ENCODE data around the gene ARHGEF28. TPM values are rescaled to one million over a fixed set of nuclear protein-coding genes. Genes with fewer than 3 reads are reported as not detected.

Gene ARHGEF28
- total RNA-seq, 4 donors from 2014 or later = 13.3 to 19.0 (median 16.9) TPM

- no peak overlapping the region for H3K27ac ChIP-seq
- no peaks in the 10 kb centered on the region for H3K36me3 ChIP-seq
- H3K4me1 ChIP-seq = no peaks in the 10 kb centered on the region
- H3K9me3 ChIP-seq = no peaks in the 10 kb centered on the region
- DNase-seq = no peak
- TF ChIP-seq, protein P1, sequence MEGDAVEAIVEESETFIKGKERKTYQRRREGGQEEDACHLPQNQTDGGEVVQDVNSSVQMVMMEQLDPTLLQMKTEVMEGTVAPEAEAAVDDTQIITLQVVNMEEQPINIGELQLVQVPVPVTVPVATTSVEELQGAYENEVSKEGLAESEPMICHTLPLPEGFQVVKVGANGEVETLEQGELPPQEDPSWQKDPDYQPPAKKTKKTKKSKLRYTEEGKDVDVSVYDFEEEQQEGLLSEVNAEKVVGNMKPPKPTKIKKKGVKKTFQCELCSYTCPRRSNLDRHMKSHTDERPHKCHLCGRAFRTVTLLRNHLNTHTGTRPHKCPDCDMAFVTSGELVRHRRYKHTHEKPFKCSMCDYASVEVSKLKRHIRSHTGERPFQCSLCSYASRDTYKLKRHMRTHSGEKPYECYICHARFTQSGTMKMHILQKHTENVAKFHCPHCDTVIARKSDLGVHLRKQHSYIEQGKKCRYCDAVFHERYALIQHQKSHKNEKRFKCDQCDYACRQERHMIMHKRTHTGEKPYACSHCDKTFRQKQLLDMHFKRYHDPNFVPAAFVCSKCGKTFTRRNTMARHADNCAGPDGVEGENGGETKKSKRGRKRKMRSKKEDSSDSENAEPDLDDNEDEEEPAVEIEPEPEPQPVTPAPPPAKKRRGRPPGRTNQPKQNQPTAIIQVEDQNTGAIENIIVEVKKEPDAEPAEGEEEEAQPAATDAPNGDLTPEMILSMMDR (IDR thresholded peaks at IDR 0.05) = no peak
- no peak for TF ChIP-seq POLR2A (IDR thresholded peaks at IDR 0.05)
- no peaks in the 10 kb centered on the region for H3K27me3 ChIP-seq
- H3K4me3 ChIP-seq = no peak overlapping the region
Measured at GRCh38 chr5:73856997-73857396, 231.0 kb downstream of the ARHGEF28 start.

GRCh38 chr5:73857446-73857845 lies 231.4 kb downstream of the ARHGEF28 start:
- no peak for DNase-seq
- TF ChIP-seq, protein P1 (IDR thresholded peaks at IDR 0.05) = no peak
- no peak for TF ChIP-seq POLR2A (IDR thresholded peaks at IDR 0.05)
- no peaks in the 10 kb centered on the region for H3K36me3 ChIP-seq

DNA sequence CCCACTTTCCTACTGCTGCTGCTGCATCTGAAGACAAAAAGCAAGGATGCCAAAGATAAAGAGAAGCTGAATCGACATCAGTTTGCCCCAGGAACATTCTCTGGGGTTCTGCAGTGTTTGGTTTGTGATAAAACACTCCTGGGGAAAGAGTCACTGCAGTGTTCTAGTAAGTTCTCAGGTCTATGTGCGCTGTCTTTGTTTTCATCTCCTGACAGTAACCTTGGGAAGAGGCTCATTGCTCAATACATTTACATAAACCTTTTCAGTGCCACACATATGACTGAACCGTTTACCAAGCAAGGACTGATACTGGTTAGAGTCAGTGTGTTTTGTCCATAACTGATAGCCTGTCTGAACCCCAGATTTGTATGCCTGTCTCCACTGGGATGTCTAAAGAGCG lies 232.1 kb downstream of the ARHGEF28 start:
- no peak overlapping the region for H3K27ac ChIP-seq
- DNase-seq = no peak
- H3K36me3 ChIP-seq = no peaks in the 10 kb centered on the region
- H3K9me3 ChIP-seq = no peaks in the 10 kb centered on the region
- no peaks in the 10 kb centered on the region for H3K27me3 ChIP-seq
- H3K4me3 ChIP-seq = no peak overlapping the region
- no peak for TF ChIP-seq POLR2A (IDR thresholded peaks at IDR 0.05)
- TF ChIP-seq, protein P1 (IDR thresholded peaks at IDR 0.05) = no peak
- H3K4me1 ChIP-seq = no peaks in the 10 kb centered on the region

More at GRCh38 chr5:73857446-73857845, 231.4 kb downstream of the ARHGEF28 start:
- Histone ChIP-seq H3K4me1 (no peaks in the 10 kb centered on the region), H3K4me3 (no peak overlapping the region), H3K27ac (no peak overlapping the region), H3K27me3 (no peaks in the 10 kb centered on the region), H3K9me3 (no peaks in the 10 kb centered on the region)

DNA sequence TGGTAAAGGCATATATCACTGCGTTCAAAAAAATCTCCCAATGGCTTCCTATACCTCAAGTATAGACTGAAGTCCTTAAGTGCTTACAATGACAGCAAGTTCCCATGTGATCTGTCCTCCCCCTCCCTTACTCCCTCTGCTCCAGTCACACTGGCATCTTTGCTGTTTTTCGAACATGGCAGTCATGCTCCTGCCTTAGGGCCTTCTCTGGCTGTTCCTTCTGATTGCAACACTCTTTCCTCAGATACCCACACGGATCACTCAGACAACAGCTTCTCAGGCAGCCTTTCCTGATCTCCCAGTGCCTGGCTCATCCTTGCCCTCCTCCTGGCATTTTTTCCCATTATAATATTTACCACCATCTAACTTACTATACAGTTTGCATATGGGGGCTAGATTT lies 232.8 kb downstream of the ARHGEF28 start:
- DNase-seq = no peak
- H3K4me3 ChIP-seq = no peak overlapping the region
- no peak for TF ChIP-seq POLR2A (IDR thresholded peaks at IDR 0.05)
- TF ChIP-seq, protein P1 (IDR thresholded peaks at IDR 0.05) = no peak
- no peaks in the 10 kb centered on the region for H3K36me3 ChIP-seq
- no peaks in the 10 kb centered on the region for H3K27me3 ChIP-seq
- no peak overlapping the region for H3K27ac ChIP-seq
- H3K9me3 ChIP-seq = no peaks in the 10 kb centered on the region
- H3K4me1 ChIP-seq = no peaks in the 10 kb centered on the region

- H3K9me3 ChIP-seq = no peaks in the 10 kb centered on the region
- H3K36me3 ChIP-seq = no peaks in the 10 kb centered on the region
- TF ChIP-seq POLR2A (IDR thresholded peaks at IDR 0.05) = no peak
- TF ChIP-seq, protein P1 (IDR thresholded peaks at IDR 0.05) = no peak
- no peak overlapping the region for H3K4me3 ChIP-seq
- no peak for DNase-seq
- no peaks in the 10 kb centered on the region for H3K27me3 ChIP-seq
- H3K27ac ChIP-seq = no peak overlapping the region
- no peaks in the 10 kb centered on the region for H3K4me1 ChIP-seq
Measured at GRCh38 chr5:73859696-73860095, 233.7 kb downstream of the ARHGEF28 start.
